ENCODE results near the gene NAA60.
"Not testable (repeated sequence)": the region's sequence is repeated elsewhere in the genome, so short reads cannot be mapped to it uniquely, and the experiment has no call there.

The NAA60 gene

DNA sequence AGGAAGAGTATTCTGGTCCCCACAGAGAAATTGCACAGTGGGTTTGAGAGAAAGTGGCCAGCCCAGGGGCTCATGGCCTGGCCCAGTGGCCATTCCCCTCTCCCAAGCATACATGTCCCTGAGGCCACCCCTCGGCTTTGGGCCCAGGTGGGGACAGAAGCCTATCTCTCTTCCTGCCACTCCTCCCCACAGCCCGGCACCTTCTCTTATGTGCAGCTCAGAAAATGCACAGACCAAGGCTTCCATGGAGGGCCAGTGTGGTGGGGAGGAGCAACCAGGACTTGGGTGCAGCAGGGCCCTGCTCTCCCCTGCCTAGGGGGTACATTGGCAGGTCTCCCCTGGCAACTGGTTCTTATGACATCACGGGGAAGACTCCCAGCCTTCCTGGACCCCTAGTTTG lies 51.7 kb downstream of the NAA60 start, which contains the start of gene C16orf90:
Gene C16orf90 (minus strand): TSS at position 314 of the 400 bp plus-strand sequence. CDS start 68 bp downstream, at position 246.
- H3K36me3 ChIP-seq (ENCODE audit: control insufficient read depth, insufficient read depth, low read length): no peaks in the 10 kb centered on the region
- no peak within 1 kb of the TSS for H3K27ac ChIP-seq (ENCODE audit: low read depth, low read length, severe bottlenecking)
- no peaks in the 10 kb centered on the region for H3K4me1 ChIP-seq (ENCODE audit: control insufficient read depth, insufficient read depth, low read length, poor library complexity, severe bottlenecking)
- no peaks in the 10 kb centered on the region for H3K9me3 ChIP-seq (ENCODE audit: control insufficient read depth, low read length)
- no peak within 1 kb of the TSS for H3K4me3 ChIP-seq (ENCODE audit: extremely low read depth, insufficient read depth, low read length, poor library complexity, severe bottlenecking)
- WGBS, 2 experiments (ENCODE audit: insufficient coverage in 2 of 2): 88 to 100% methylated on average over 1 to 2 of the region's 3 CpGs

DNA sequence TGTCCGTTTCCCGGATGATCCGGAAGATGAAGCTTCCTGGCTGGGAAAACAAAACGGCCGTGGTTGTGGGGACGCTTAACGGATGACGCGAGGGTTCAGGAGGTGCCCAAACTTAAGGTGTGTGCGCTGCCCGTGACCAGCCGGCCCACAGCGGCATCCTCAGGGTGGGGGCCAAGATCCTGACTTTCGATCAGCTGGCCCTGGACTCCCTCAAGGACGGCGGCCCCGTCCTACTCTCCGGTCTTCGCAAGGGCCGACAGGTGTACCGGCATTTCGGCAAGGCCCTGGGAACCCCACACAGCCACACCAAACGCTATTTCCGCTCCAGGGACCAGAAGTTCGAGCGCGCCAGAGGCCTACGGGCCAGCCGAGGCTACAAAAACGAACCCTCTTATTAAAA lies 52.9 kb downstream of the NAA60 start:
- Histone ChIP-seq H3K36me3 (ENCODE audit: control insufficient read depth, insufficient read depth, low read length) (no peaks in the 10 kb centered on the region), H3K4me1 (ENCODE audit: control insufficient read depth, insufficient read depth, low read length, poor library complexity, severe bottlenecking) (no peaks in the 10 kb centered on the region), H3K27ac (ENCODE audit: low read depth, low read length, severe bottlenecking) (no peak overlapping the region), H3K9me3 (ENCODE audit: control insufficient read depth, low read length) (no peaks in the 10 kb centered on the region), H3K4me3 (ENCODE audit: extremely low read depth, insufficient read depth, low read length, poor library complexity, severe bottlenecking) (no peak overlapping the region)
- 95% methylated on average over 17 to 24 of the region's 30 CpGs for WGBS, 2 experiments (ENCODE audit: insufficient coverage in 2 of 2)

GRCh38 chr16:3497771-3498170 lies 54.3 kb downstream of the NAA60 start:
- WGBS, 2 experiments (ENCODE audit: insufficient coverage in 2 of 2): 83 to 95% methylated on average over 2 to 4 of the region's 4 CpGs
- no peaks in the 10 kb centered on the region for H3K36me3 ChIP-seq (ENCODE audit: control insufficient read depth, insufficient read depth, low read length)
- H3K4me3 ChIP-seq (ENCODE audit: extremely low read depth, insufficient read depth, low read length, poor library complexity, severe bottlenecking): no peak overlapping the region
- no peak overlapping the region for H3K27ac ChIP-seq (ENCODE audit: low read depth, low read length, severe bottlenecking)
- no peaks in the 10 kb centered on the region for H3K4me1 ChIP-seq (ENCODE audit: control insufficient read depth, insufficient read depth, low read length, poor library complexity, severe bottlenecking)
- no peaks in the 10 kb centered on the region for H3K9me3 ChIP-seq (ENCODE audit: control insufficient read depth, low read length)

GRCh38 chr16:3498988-3499387 lies 55.5 kb downstream of the NAA60 start:
- Histone ChIP-seq H3K36me3 (ENCODE audit: control insufficient read depth, insufficient read depth, low read length) (no peaks in the 10 kb centered on the region), H3K4me1 (ENCODE audit: control insufficient read depth, insufficient read depth, low read length, poor library complexity, severe bottlenecking) (no peaks in the 10 kb centered on the region), H3K9me3 (ENCODE audit: control insufficient read depth, low read length) (no peaks in the 10 kb centered on the region), H3K27ac (ENCODE audit: low read depth, low read length, severe bottlenecking) (no peak overlapping the region), H3K4me3 (ENCODE audit: extremely low read depth, insufficient read depth, low read length, poor library complexity, severe bottlenecking) (no peak overlapping the region)
- 92 to 94% methylated on average over 15 of the region's 16 CpGs for WGBS, 2 experiments (ENCODE audit: insufficient coverage in 2 of 2)

DNA sequence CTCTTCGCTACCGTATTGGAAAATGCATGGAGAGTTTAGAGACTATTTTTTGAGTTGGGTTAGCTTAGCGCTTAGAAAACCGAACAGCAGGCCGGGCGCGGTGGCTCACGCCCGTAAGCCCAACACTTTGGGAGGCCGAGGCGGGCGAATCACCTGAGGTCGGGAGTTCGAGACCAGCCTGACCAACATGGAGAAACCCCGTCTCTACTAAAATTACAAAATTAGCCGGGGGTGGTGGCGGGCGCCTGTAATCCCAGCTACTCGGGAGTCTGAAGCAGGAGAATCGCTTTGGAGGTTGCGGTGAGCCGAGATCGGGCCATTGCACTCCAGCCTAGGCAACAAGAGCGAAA lies 57.9 kb downstream of the NAA60 start:
- Histone ChIP-seq H3K27ac (ENCODE audit: low read depth, low read length, severe bottlenecking) (peak overlapping the region; percentile 93), H3K36me3 (ENCODE audit: control insufficient read depth, insufficient read depth, low read length) (peaks cover 18% of the 10 kb centered on the region), H3K4me3 (ENCODE audit: extremely low read depth, insufficient read depth, low read length, poor library complexity, severe bottlenecking) (peak overlapping the region; percentile 71)
- not testable (repeated sequence) for H3K4me1 ChIP-seq (ENCODE audit: control insufficient read depth, insufficient read depth, low read length, poor library complexity, severe bottlenecking); H3K9me3 ChIP-seq (ENCODE audit: control insufficient read depth, low read length)
- 26 to 28% methylated on average over 16 to 20 of the region's 24 CpGs for WGBS, 2 experiments (ENCODE audit: insufficient coverage in 2 of 2)

DNA sequence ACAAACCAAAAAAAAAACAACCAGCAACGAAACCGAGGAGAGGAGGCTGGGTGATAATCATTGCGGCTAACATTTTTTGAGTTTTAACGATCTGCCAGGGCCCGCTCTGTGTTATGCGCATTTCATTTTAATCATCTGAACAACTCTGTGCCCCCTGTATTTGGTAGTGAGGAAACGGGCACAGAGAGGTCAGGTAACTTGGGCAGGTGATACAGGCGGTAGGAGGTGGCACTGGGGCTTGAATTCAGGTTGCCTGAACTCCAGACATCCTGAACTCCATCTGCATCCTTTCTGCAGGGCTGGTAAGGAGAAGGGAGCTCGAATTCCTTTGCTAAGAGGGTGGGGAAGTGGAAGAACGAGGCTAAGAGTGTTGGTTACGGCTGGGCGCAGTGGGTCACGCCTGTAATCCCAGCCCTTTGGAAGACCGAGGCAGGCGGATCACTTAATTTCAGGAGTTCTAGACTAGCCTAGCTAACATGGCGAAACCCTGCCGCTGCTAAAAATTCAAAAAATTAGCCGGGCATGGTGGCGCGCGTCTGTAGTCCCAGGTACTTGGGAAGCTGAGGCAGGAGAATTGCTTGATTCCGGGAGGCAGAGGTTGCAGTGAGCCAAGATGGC lies 58.4 kb downstream of the NAA60 start:
- Histone ChIP-seq H3K36me3 (ENCODE audit: control insufficient read depth, insufficient read depth, low read length) (peaks cover 20% of the 10 kb centered on the region), H3K4me3 (ENCODE audit: extremely low read depth, insufficient read depth, low read length, poor library complexity, severe bottlenecking) (peak overlapping the region; percentile 71), H3K9me3 (ENCODE audit: control insufficient read depth, low read length) (no peaks in the 10 kb centered on the region), H3K27ac (ENCODE audit: low read depth, low read length, severe bottlenecking) (no peak overlapping the region), H3K4me1 (ENCODE audit: control insufficient read depth, insufficient read depth, low read length, poor library complexity, severe bottlenecking) (no peaks in the 10 kb centered on the region)
- WGBS, 2 experiments (ENCODE audit: insufficient coverage in 2 of 2): 88 to 91% methylated on average over 18 of the region's 22 CpGs

DNA sequence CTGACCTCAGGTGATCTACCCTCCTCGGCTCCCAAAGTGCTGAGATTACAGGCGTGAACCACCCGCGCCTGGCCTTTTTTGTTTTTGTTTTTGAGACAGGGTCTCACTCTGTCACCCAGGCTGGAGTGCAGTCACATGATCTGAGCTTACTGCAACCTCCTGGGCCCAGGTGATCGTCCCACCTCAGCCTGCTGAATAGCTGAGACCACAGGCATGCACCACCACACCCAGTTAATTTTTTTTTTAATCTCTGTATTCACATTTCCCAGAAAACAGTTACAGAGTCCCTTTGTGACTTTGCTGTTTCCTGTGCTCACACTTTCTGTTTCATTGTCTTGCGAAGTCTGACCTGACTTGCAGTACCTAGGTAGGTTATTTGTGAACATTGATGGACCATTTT lies 60.0 kb downstream of the NAA60 start:
- no peaks in the 10 kb centered on the region for H3K9me3 ChIP-seq (ENCODE audit: control insufficient read depth, low read length)
- peaks cover 34% of the 10 kb centered on the region for H3K36me3 ChIP-seq (ENCODE audit: control insufficient read depth, insufficient read depth, low read length)
- no peaks in the 10 kb centered on the region for H3K4me1 ChIP-seq (ENCODE audit: control insufficient read depth, insufficient read depth, low read length, poor library complexity, severe bottlenecking)
- WGBS, 2 experiments (ENCODE audit: insufficient coverage in 2 of 2): 96 to 99% methylated on average over 5 to 6 of the region's 6 CpGs
- no peak overlapping the region for H3K27ac ChIP-seq (ENCODE audit: low read depth, low read length, severe bottlenecking)
- H3K4me3 ChIP-seq (ENCODE audit: extremely low read depth, insufficient read depth, low read length, poor library complexity, severe bottlenecking): no peak overlapping the region

GRCh38 chr16:3508736-3509135 lies 65.3 kb downstream of the NAA60 start:
- Histone ChIP-seq H3K4me1 (ENCODE audit: control insufficient read depth, insufficient read depth, low read length, poor library complexity, severe bottlenecking) (no peaks in the 10 kb centered on the region), H3K27ac (ENCODE audit: low read depth, low read length, severe bottlenecking) (no peak overlapping the region), H3K4me3 (ENCODE audit: extremely low read depth, insufficient read depth, low read length, poor library complexity, severe bottlenecking) (no peak overlapping the region), H3K9me3 (ENCODE audit: control insufficient read depth, low read length) (no peaks in the 10 kb centered on the region), H3K36me3 (ENCODE audit: control insufficient read depth, insufficient read depth, low read length) (peaks cover 75% of the 10 kb centered on the region)
- WGBS, 2 experiments (ENCODE audit: insufficient coverage in 2 of 2): 92 to 94% methylated on average over 5 to 7 of the region's 7 CpGs

GRCh38 chr16:3509470-3509928 lies 66.0 kb downstream of the NAA60 start:
- Histone ChIP-seq H3K4me1 (ENCODE audit: control insufficient read depth, insufficient read depth, low read length, poor library complexity, severe bottlenecking) (no peaks in the 10 kb centered on the region), H3K27ac (ENCODE audit: low read depth, low read length, severe bottlenecking) (no peak overlapping the region), H3K9me3 (ENCODE audit: control insufficient read depth, low read length) (no peaks in the 10 kb centered on the region), H3K4me3 (ENCODE audit: extremely low read depth, insufficient read depth, low read length, poor library complexity, severe bottlenecking) (no peak overlapping the region), H3K36me3 (ENCODE audit: control insufficient read depth, insufficient read depth, low read length) (peaks cover 82% of the 10 kb centered on the region)
- WGBS, 2 experiments (ENCODE audit: insufficient coverage in 2 of 2): 89 to 97% methylated on average over 9 to 10 of the region's 13 CpGs

GRCh38 chr16:3510416-3510815 lies 66.9 kb downstream of the NAA60 start:
- Histone ChIP-seq H3K36me3 (ENCODE audit: control insufficient read depth, insufficient read depth, low read length) (peaks cover 80% of the 10 kb centered on the region), H3K4me1 (ENCODE audit: control insufficient read depth, insufficient read depth, low read length, poor library complexity, severe bottlenecking) (no peaks in the 10 kb centered on the region)
- 90 to 93% methylated on average over 10 of the region's 10 CpGs for WGBS, 2 experiments (ENCODE audit: insufficient coverage in 2 of 2)

GRCh38 chr16:3511286-3512180 lies 68.1 kb downstream of the NAA60 start:
- 93 to 95% methylated on average over 19 to 20 of the region's 23 CpGs for WGBS, 2 experiments (ENCODE audit: insufficient coverage in 2 of 2)

More at GRCh38 chr16:3510416-3510815, 66.9 kb downstream of the NAA60 start:
- H3K9me3 ChIP-seq (ENCODE audit: control insufficient read depth, low read length): no peaks in the 10 kb centered on the region
- no peak overlapping the region for H3K4me3 ChIP-seq (ENCODE audit: extremely low read depth, insufficient read depth, low read length, poor library complexity, severe bottlenecking)
- no peak overlapping the region for H3K27ac ChIP-seq (ENCODE audit: low read depth, low read length, severe bottlenecking)

More at GRCh38 chr16:3511286-3512180, 68.1 kb downstream of the NAA60 start:
- Histone ChIP-seq H3K4me3 (ENCODE audit: extremely low read depth, insufficient read depth, low read length, poor library complexity, severe bottlenecking) (no peak overlapping the region), H3K4me1 (ENCODE audit: control insufficient read depth, insufficient read depth, low read length, poor library complexity, severe bottlenecking) (no peaks in the 10 kb centered on the region), H3K36me3 (ENCODE audit: control insufficient read depth, insufficient read depth, low read length) (peaks cover 77% of the 10 kb centered on the region), H3K27ac (ENCODE audit: low read depth, low read length, severe bottlenecking) (no peak overlapping the region), H3K9me3 (ENCODE audit: control insufficient read depth, low read length) (no peaks in the 10 kb centered on the region)
